GM13976 (cell line): ENCODE results near the gene GABBR2.

Experiments
- DNase-seq: peaks from one replicate; pipeline ENCODE4 v3.0.0; 2012; ENCODE audit warnings: low spot score
- CTCF ChIP-seq: IDR thresholded peaks from 2 replicates; pipeline ENCODE4 v1.5.1; 2012; ENCODE audit warnings: borderline replicate concordance, mild to moderate bottlenecking; ENCODE audit not compliant: insufficient read depth; ENCODE audit errors: extremely low read depth, missing control alignments, control extremely low read depth
- in situ Hi-C: fragments of 300-500 bp; cut with MboI; formaldehyde crosslinking; loops from one replicate; pipeline ENCODE4 v1.12.0; 2022; ENCODE audit warnings: low sequenced_read_pairs, mixed read lengths, inconsistent platforms; ENCODE audit not compliant: unreplicated experiment

GABBR2 gene

GRCh38 chr9:98520221-98520960, 188.3 kb downstream of the GABBR2 start:
- no peak for TF ChIP-seq CTCF
- in situ Hi-C loops: no loop called here
- no peak for DNase-seq

- no peak for TF ChIP-seq CTCF
- in situ Hi-C loops: no loop called here
- DNase-seq: no peak
These were observed 189.1 kb downstream of the GABBR2 start for GRCh38 chr9:98519641-98520040.

GRCh38 chr9:98518556-98518955, 190.2 kb downstream of the GABBR2 start:
- in situ Hi-C loops: no loop called here
- no peak for DNase-seq
- no peak for TF ChIP-seq CTCF

GRCh38 chr9:98517761-98518160, 191.0 kb downstream of the GABBR2 start:
- in situ Hi-C loops: no loop called here
- no peak for TF ChIP-seq CTCF

GRCh38 chr9:98516897-98517503, 191.7 kb downstream of the GABBR2 start:
- TF ChIP-seq CTCF: no peak
- no peak for DNase-seq
- in situ Hi-C loops: no loop called here

More at GRCh38 chr9:98517761-98518160, 191.0 kb downstream of the GABBR2 start:
- no peak for DNase-seq

- TF ChIP-seq CTCF: no peak
- in situ Hi-C loops: no loop called here
- DNase-seq: no peak
These were observed 192.4 kb downstream of the GABBR2 start for GRCh38 chr9:98516205-98516896.
